Duodenal mucosa (tissue), 2 donors: ENCODE results near the gene CD47.

Experiments
- H3K27ac ChIP-seq: one replicate; pipeline ENCODE4 v1.7.0; 2013; ENCODE audit warnings: low read depth, low read length
- H3K27me3 ChIP-seq, 2 donors: one replicate each; pipeline ENCODE4 v1.7.0; 2013; ENCODE audit warnings: low read length in 2 of 2, control low read depth in 1 of 2; ENCODE audit not compliant: insufficient read depth in 2 of 2, control insufficient read depth in 1 of 2
- H3K36me3 ChIP-seq, 2 donors: one replicate each; pipeline ENCODE4 v1.7.0; 2013; ENCODE audit warnings: low read length in 2 of 2, control low read depth in 1 of 2; ENCODE audit not compliant: insufficient read depth in 2 of 2, control insufficient read depth in 1 of 2
- H3K4me1 ChIP-seq, 2 donors: one replicate each; pipeline ENCODE4 v1.7.0; 2013; ENCODE audit warnings: low read length in 2 of 2, control low read depth in 1 of 2; ENCODE audit not compliant: insufficient read depth in 2 of 2, control insufficient read depth in 1 of 2
- H3K4me3 ChIP-seq, 2 donors: one replicate each; pipeline ENCODE4 v1.7.0; 2013; ENCODE audit warnings: low read length in 2 of 2, low read depth in 1 of 2
- H3K9ac ChIP-seq, 2 donors: one replicate each; pipeline ENCODE4 v1.7.0; 2013; ENCODE audit warnings: low read length in 2 of 2, low read depth in 1 of 2
- H3K9me3 ChIP-seq, 2 donors: one replicate each; pipeline ENCODE4 v1.7.0; 2013; ENCODE audit warnings: low read length in 2 of 2, control low read depth in 1 of 2; ENCODE audit not compliant: control insufficient read depth in 1 of 2

The CD47 gene

DNA sequence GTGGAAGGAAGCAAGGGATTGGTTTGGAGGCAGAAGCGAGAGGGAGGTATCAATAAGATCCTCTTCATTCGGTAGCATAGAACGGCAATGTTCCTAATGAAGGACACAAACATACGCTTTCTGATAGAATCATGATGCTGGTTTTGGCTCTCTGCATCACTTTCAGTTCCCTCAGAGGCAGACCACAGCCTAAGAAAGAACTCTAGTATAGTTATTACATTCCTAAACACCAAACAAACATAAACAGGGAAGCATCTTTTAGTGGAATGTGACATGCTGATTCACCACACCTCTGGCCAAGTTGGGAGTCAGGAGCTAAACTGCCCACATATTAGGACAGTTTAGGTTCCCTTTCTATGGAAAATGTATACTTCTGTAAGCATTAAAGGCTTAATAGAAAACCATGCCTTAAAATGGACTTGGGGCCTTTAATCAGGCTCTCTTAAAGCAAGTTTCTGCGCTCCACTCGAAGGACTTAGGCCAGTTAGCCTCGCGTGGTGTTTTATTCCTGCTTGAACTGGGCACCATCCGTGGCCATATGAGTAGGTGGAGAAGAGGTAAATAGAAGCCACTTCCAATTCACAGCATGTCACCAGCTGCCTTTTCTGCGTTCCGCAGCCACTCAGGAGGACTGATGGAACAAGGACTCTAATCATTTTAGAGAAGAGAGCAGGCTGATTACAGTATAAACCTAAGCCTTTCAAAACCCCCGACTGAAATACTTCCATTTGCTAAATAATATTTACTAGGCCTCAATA lies 53.7 kb downstream of the CD47 start:
- Histone ChIP-seq H3K9ac (no peak overlapping the region), H3K9me3 (no peaks in the 10 kb centered on the region), H3K27ac (no peak overlapping the region), H3K27me3 (no peaks in the 10 kb centered on the region), H3K36me3 (peaks cover 0 to 5% of the 10 kb centered on the region in 2 donors), H3K4me3 (no peak overlapping the region), H3K4me1 (no peaks in the 10 kb centered on the region)

DNA sequence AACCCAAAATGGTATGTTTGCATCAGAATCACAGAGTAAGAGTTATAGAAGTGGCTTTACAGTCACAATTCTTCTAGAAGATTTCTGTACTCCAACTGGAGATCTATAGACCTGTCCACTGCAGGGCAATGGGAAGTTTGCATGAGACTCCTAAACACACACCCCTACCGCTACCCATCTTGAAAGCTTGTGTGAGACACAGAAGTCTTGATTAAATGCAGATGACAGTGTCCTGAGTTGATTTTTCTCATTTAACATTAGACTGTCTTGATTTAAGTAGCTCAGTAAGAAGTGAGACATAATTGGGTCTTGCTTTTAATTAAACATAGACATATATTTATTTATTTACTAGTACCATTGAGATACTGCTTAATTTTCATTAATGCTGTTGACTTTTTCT lies 54.4 kb downstream of the CD47 start:
- Histone ChIP-seq H3K36me3 (no peaks in the 10 kb centered on the region), H3K4me1 (no peaks in the 10 kb centered on the region), H3K27ac (no peak overlapping the region), H3K9me3 (no peaks in the 10 kb centered on the region), H3K4me3 (no peak overlapping the region), H3K9ac (no peak overlapping the region), H3K27me3 (no peaks in the 10 kb centered on the region)

DNA sequence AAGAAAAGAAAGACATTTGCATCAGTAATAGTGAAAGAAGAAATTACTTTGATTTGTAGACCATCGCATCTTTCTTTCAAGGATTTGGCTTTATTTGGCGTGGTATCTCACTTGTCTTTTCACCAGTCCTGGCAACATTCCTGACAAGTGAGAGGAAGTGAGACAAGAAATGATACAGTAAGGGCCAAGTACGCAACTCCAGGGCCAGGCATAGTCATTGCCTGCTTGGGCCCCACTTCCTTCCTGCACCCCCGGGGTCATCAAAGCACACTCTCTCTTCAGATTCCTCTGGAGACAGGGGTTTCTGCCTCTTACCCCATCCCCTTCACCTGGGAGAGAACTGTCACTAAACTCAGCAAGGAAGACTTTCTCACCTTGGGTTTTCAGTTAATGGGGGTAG lies 55.1 kb downstream of the CD47 start:
- no peak overlapping the region for H3K27ac ChIP-seq
- no peak overlapping the region for H3K9ac ChIP-seq
- H3K4me1 ChIP-seq = no peaks in the 10 kb centered on the region
- no peaks in the 10 kb centered on the region for H3K27me3 ChIP-seq
- no peak overlapping the region for H3K4me3 ChIP-seq
- no peaks in the 10 kb centered on the region for H3K9me3 ChIP-seq
- H3K36me3 ChIP-seq = no peaks in the 10 kb centered on the region

DNA sequence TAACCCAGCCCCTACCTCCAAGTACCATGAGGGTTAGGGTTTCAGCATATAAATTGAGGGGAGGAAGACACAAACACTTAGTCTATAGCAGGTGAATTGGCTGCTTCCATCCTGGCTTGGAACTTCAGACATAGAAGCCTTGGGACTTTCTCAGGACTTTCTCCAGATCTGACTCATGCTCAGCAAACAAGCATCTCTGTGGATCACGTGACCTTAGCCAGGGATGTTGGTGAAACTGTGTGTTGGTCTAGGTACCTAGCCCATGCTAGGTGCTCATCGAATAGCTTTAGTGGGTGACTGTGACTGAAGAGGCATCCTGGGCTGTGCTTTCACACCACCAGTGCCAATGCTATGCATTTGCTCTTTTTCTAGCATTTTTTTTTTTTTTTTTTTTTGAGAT lies 58.9 kb downstream of the CD47 start:
- Histone ChIP-seq H3K4me1 (no peaks in the 10 kb centered on the region), H3K36me3 (no peaks in the 10 kb centered on the region), H3K4me3 (no peak overlapping the region), H3K9ac (no peak overlapping the region), H3K9me3 (no peaks in the 10 kb centered on the region), H3K27ac (no peak overlapping the region), H3K27me3 (no peaks in the 10 kb centered on the region)

DNA sequence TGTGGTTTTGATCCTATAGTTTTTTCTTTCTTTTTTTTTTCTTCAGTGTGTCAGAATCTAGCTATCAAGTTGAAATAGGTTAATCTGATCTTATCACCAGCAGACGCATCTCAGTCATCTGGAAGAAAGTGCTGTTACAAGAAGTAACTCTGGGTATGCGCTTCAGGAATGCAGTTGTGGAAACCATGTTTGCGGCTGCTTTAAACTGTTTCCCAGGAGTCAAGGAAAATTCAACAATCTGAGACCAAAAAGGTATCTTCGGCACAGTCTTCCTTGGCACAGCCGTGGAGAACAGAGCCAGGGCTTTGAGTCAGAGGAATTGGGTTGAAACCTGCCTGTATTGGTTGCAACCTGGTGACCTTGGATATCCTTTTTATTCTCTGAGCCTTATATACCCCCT lies 59.9 kb downstream of the CD47 start:
- no peaks in the 10 kb centered on the region for H3K9me3 ChIP-seq
- H3K36me3 ChIP-seq = no peaks in the 10 kb centered on the region

DNA sequence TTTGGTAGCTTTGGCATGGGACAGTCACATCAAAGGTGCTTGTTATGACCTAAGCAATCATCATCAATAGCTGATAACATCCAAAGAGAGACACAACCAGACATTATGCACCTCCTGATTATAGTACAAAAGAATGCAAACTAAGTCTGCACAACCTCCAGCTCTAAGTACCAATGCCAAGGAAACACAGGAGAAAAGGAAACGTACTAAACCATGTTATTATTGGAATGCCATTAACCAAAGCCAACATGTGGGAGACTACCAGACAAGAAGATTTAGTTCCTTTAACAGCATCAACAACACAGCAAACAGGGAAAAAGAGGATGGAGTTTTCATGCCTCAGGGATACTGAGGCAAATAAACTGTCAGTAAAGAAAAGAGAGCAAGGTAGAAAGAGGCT lies 61.4 kb downstream of the CD47 start:
- H3K4me3 ChIP-seq = no peak overlapping the region
- no peaks in the 10 kb centered on the region for H3K27me3 ChIP-seq
- H3K9me3 ChIP-seq = no peaks in the 10 kb centered on the region

More for the DNA sequence above, 59.9 kb downstream of the CD47 start:
- no peak overlapping the region for H3K4me3 ChIP-seq
- no peak overlapping the region for H3K9ac ChIP-seq
- no peaks in the 10 kb centered on the region for H3K27me3 ChIP-seq
- no peaks in the 10 kb centered on the region for H3K4me1 ChIP-seq
- H3K27ac ChIP-seq = no peak overlapping the region

DNA sequence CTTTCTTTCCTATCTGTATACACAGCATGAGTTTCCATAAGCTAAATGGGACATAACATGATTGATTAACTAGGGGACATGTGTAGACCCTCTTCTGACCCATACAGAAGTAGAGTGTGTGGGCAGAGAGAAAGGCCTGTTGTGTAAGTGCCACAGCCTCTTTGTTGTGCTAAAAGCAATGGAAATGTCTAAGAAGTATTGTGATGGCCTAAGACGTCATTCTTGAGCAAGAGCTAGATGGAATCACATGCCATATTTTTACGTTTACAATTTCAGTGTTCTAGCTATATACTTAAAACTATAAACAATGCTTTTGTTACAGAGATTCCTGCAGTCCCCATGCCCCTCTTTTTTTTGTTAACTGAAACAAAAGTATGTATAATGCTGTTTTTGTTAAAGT lies 61.9 kb downstream of the CD47 start:
- no peaks in the 10 kb centered on the region for H3K9me3 ChIP-seq
- H3K4me3 ChIP-seq = no peak overlapping the region
- no peaks in the 10 kb centered on the region for H3K36me3 ChIP-seq
- no peaks in the 10 kb centered on the region for H3K27me3 ChIP-seq
- no peak overlapping the region for H3K9ac ChIP-seq
- no peak overlapping the region for H3K27ac ChIP-seq
- H3K4me1 ChIP-seq = no peaks in the 10 kb centered on the region

More for the DNA sequence above, 61.4 kb downstream of the CD47 start:
- H3K27ac ChIP-seq = no peak overlapping the region
- no peak overlapping the region for H3K9ac ChIP-seq
- H3K4me1 ChIP-seq = no peaks in the 10 kb centered on the region
- H3K36me3 ChIP-seq = no peaks in the 10 kb centered on the region

DNA sequence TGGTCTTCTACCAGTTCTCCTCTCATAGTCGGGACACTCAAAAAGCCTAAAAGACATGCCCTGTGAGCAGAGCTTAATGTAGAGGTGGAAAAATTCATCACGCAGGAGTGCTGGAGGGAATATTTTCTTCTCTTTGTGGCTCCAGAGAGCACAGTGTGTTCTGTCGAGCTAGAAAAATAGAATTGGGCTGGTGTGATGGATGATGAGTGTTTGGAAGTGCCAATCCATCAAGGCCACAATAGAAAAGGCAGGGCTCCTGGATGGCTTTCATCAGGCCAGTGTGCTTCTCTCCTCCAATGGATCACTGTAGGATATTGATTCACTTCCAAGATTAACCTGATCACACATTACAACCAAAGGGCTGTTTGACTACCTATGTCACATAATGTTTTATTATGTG lies 65.7 kb downstream of the CD47 start:
- Histone ChIP-seq H3K9me3 (no peaks in the 10 kb centered on the region), H3K4me3 (no peak overlapping the region), H3K27me3 (no peaks in the 10 kb centered on the region), H3K27ac (no peak overlapping the region), H3K4me1 (peaks cover 0 to 5% of the 10 kb centered on the region in 2 donors), H3K36me3 (no peaks in the 10 kb centered on the region), H3K9ac (no peak overlapping the region)

DNA sequence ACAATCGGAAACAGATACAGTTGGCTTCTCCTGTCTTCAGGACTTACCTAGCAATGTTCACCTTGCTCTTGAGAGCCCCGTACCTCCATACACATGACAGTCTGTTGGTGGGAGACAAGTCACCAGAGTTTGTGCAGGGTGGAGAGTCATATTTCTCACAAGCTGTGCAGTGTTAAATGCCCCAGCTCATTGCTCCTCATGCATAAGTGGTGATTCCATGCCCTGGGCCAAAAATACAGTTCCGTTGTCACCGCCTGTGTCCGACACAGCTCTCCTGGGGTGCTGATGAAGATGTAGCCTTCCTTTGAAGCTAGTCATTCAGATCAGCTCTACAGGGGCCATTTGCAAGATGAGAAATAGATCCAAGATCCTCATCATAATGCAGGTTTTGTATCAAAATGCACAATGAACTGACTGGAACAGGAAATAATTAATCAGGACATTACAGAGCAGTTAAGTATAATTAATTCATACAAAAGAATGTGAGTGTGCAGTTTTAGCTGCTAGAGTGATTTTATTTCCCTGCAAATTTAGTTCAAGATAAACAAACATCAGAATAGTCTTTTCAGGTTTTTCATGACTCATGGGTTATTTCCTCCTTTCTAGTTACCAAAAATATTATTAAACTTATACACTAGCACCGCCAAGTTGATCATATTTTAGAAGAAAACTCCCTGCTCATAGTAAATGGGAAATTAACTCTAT lies 66.5 kb downstream of the CD47 start:
- H3K9me3 ChIP-seq = no peaks in the 10 kb centered on the region
- H3K4me3 ChIP-seq = no peak overlapping the region
- H3K27ac ChIP-seq = no peak overlapping the region
- no peaks in the 10 kb centered on the region for H3K27me3 ChIP-seq
- peaks cover 0 to 5% of the 10 kb centered on the region in 2 donors for H3K4me1 ChIP-seq
- no peaks in the 10 kb centered on the region for H3K36me3 ChIP-seq
- no peak overlapping the region for H3K9ac ChIP-seq

DNA sequence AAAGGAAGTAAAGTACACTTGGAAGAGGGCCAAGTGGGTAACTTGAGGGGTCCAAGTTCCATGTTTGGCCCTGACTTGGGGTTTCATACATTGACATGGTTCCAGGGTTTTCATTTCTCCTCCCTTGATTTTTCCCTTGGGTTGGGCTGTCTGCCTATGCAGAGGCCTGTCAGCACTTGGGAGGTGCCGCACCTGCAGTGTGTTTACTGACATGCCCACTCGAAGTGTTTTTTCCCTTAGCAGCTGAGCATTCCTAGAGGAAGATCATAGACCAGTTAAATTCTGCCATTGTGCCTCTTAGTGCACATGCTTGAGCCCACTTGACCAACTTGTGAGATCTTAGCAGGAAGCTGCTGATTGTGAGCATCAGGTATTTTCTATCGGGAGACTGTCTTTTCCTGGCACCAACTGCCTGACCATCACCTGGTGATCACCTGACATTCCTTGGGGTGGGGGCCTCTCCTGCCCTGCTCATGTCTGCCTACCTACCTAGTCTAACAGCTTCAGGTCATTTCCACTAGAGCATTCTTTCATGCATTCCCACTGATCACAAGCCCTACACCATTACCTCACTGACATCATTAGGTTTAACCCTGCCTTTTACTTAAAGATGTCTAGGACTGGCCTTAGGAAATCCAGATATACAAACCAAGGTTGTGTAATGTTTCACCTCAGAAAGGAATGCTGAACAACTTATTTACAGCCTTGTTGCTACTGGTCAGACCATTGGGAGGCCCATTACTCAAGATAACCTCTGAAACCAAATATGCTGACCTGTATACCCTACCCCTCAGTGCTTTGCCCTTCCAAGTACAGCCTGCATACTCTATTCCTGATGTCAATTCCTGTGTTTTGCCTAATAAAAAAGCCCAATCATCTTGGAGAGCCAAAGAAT lies 68.3 kb downstream of the CD47 start:
- no peak overlapping the region for H3K9ac ChIP-seq
- H3K27ac ChIP-seq = no peak overlapping the region
- H3K36me3 ChIP-seq = no peaks in the 10 kb centered on the region
- H3K4me3 ChIP-seq = no peak overlapping the region
- no peaks in the 10 kb centered on the region for H3K9me3 ChIP-seq
- peaks cover 0 to 5% of the 10 kb centered on the region in 2 donors for H3K4me1 ChIP-seq
- no peaks in the 10 kb centered on the region for H3K27me3 ChIP-seq
